H1 (cell line): ENCODE results near the gene UBL4A. TPM values are rescaled to one million over a fixed set of nuclear protein-coding genes. Genes with fewer than 3 reads are reported as not detected.

Experiments
- CTCF ChIA-PET: fragments of 300-600 bp; sonication (Branson Sonifier 250); formaldehyde crosslinking; loops from one replicate; lab custom pipeline; 2021; ENCODE audit not compliant: partially characterized antibody; lab: Charles Lee
- POLR2A ChIA-PET: fragments of 300-600 bp; sonication (Branson Sonifier 250); formaldehyde crosslinking; loops from one replicate; lab custom pipeline; 2021; ENCODE audit warnings: inconsistent platforms; ENCODE audit not compliant: partially characterized antibody; lab: Charles Lee
- DNase-seq, 2 experiments: peaks; one replicate each; pipeline versions ENCODE4 v3.0.0 to v3.0.0-alpha.2; 2010 to 2022; ENCODE audit warnings: low spot score in 2 of 2, low read depth in 1 of 2, mixed read lengths in 1 of 2
- FAIRE-seq: peaks from 2 replicates; lab custom pipeline; 2011; peaks lifted over from hg19 to GRCh38; lab: Jason Lieb, UNC
- H2AFZ ChIP-seq: 2 replicates; pipeline ENCODE4 v1.8.1; 2012; ENCODE audit warnings: low read length, inconsistent platforms
- H2AK5ac ChIP-seq: 2 replicates; pipeline ENCODE4 v1.6.1; 2013; ENCODE audit warnings: low read depth, low read length
- H2BK120ac ChIP-seq: replicated peaks from 2 replicates; pipeline ENCODE3; 2013; ENCODE audit warnings: low read depth, low read length, inconsistent platforms
- H2BK12ac ChIP-seq: 2 replicates; pipeline ENCODE4 v1.6.1; 2013; ENCODE audit warnings: low read depth, low read length
- H2BK15ac ChIP-seq: 2 replicates; pipeline ENCODE4 v1.6.1; 2013; ENCODE audit warnings: low read length
- H2BK20ac ChIP-seq: 2 replicates; pipeline ENCODE4 v1.6.1; 2013; ENCODE audit warnings: low read length
- H2BK5ac ChIP-seq: 2 replicates; pipeline ENCODE4 v1.6.1; 2013; ENCODE audit warnings: low read depth, low read length
- H3K14ac ChIP-seq: 2 replicates; pipeline ENCODE4 v1.6.1; 2013; ENCODE audit warnings: inconsistent platforms; ENCODE audit not compliant: insufficient read length
- H3K18ac ChIP-seq: 2 replicates; pipeline ENCODE4 v1.6.1; 2013; ENCODE audit warnings: low read length; ENCODE audit errors: extremely low read depth
- H3K23ac ChIP-seq: 2 replicates; pipeline ENCODE4 v1.6.1; 2013; ENCODE audit warnings: inconsistent platforms; ENCODE audit not compliant: insufficient read length
- H3K23me2 ChIP-seq: 2 replicates; pipeline ENCODE4 v1.6.1; 2013; ENCODE audit warnings: low read depth, low read length
- H3K27ac ChIP-seq: 2 replicates; pipeline ENCODE4 v1.6.1; 2011; ENCODE audit warnings: low read depth, low read length, inconsistent platforms
- H3K27me3 ChIP-seq, 4 experiments: replicated peaks in 1 of 4; 1 replicate in 1 of 4; 2 replicates in 3 of 4; pipeline versions ENCODE4 v1.6.1 to v1.8.1; 2011 to 2013; ENCODE audit warnings: low read length in 3 of 4, mild to moderate bottlenecking in 3 of 4, inconsistent platforms in 2 of 4, mixed read lengths in 2 of 4, moderate library complexity in 1 of 4; ENCODE audit not compliant: control insufficient read depth in 3 of 4, insufficient read depth in 3 of 4; ENCODE audit errors: extremely low read depth in 1 of 4
- H3K36me3 ChIP-seq, 4 experiments: 2 replicates each; pipeline versions ENCODE4 v1.6.1 to v1.8.1; 2011 to 2013; ENCODE audit warnings: mild to moderate bottlenecking in 4 of 4, low read length in 3 of 4, moderate library complexity in 2 of 4, control low read depth in 1 of 4, inconsistent platforms in 1 of 4; ENCODE audit not compliant: insufficient read depth in 4 of 4, control insufficient read depth in 2 of 4
- H3K4ac ChIP-seq: replicated peaks from 2 replicates; pipeline ENCODE3; 2013; ENCODE audit warnings: low read length, low read depth, mixed read lengths, inconsistent platforms; ENCODE audit not compliant: insufficient read length
- H3K4me1 ChIP-seq, 4 experiments: replicated peaks in 1 of 4; 1 replicate in 1 of 4; 2 replicates in 3 of 4; pipeline versions ENCODE4 v1.6.1 to v1.8.1; 2011 to 2013; ENCODE audit warnings: low read length in 3 of 4, inconsistent platforms in 2 of 4, mixed read lengths in 1 of 4; ENCODE audit not compliant: insufficient read depth in 4 of 4, control insufficient read depth in 3 of 4
- H3K4me2 ChIP-seq, 2 experiments: 2 replicates each; pipeline versions ENCODE4 v1.6.1 to v1.8.1; 2011 to 2013; ENCODE audit warnings: low read depth in 2 of 2, low read length in 2 of 2, control low read depth in 1 of 2, inconsistent platforms in 1 of 2, mild to moderate bottlenecking in 1 of 2; ENCODE audit not compliant: insufficient read depth in 1 of 2
- H3K4me3 ChIP-seq, 4 experiments: fragments of 200-600, 300-600 bp in 1 of 4; sonication (generic), shearing (Covaris generic), sonication (Bioruptor Twin) in 1 of 4; 2 replicates each; pipeline versions ENCODE4 v1.5.1 to v1.8.1; 2011 to 2016; ENCODE audit warnings: low read length in 4 of 4, low read depth in 3 of 4, control low read depth in 2 of 4, inconsistent platforms in 2 of 4, mild to moderate bottlenecking in 2 of 4, mixed read lengths in 1 of 4, moderate library complexity in 1 of 4; ENCODE audit not compliant: insufficient read depth in 2 of 4; ENCODE audit errors: extremely low read depth in 1 of 4
- H3K56ac ChIP-seq: replicated peaks from 2 replicates; pipeline ENCODE3; 2013; ENCODE audit warnings: low read depth, mild to moderate bottlenecking, mixed read lengths, low read length, inconsistent platforms; ENCODE audit not compliant: insufficient read length
- H3K79me1 ChIP-seq: 2 replicates; pipeline ENCODE4 v1.6.1; 2013; ENCODE audit warnings: low read depth, low read length, control low read depth
- H3K79me2 ChIP-seq, 2 experiments: 2 replicates each; pipeline versions ENCODE4 v1.6.1 to v1.8.1; 2012 to 2013; ENCODE audit warnings: low read length in 2 of 2, mild to moderate bottlenecking in 2 of 2, inconsistent platforms in 1 of 2; ENCODE audit not compliant: insufficient read depth in 2 of 2, control insufficient read depth in 1 of 2
- H3K9ac ChIP-seq, 4 experiments: replicated peaks in 1 of 4; 1 replicate in 1 of 4; 2 replicates in 3 of 4; pipeline versions ENCODE4 v1.6.1 to v1.8.1; 2011 to 2013; ENCODE audit warnings: low read depth in 3 of 4, low read length in 3 of 4, control low read depth in 2 of 4, mild to moderate bottlenecking in 2 of 4, moderate library complexity in 2 of 4, inconsistent platforms in 1 of 4; ENCODE audit errors: extremely low read depth in 1 of 4
- H3K9me3 ChIP-seq, 2 experiments: 2 replicates each; pipeline versions ENCODE4 v1.6.1 to v1.8.1; 2012 to 2013; ENCODE audit warnings: mild to moderate bottlenecking in 2 of 2, moderate library complexity in 2 of 2, control low read depth in 1 of 2, inconsistent platforms in 1 of 2, low read depth in 1 of 2, low read length in 1 of 2, mixed read lengths in 1 of 2; ENCODE audit not compliant: insufficient read depth in 2 of 2
- H4K20me1 ChIP-seq, 2 experiments: replicated peaks in 1 of 2; 2 replicates each; pipeline versions ENCODE3 to v1.8.1; 2011 to 2013; ENCODE audit warnings: inconsistent platforms in 2 of 2, low read length in 2 of 2, mild to moderate bottlenecking in 1 of 2; ENCODE audit not compliant: insufficient read depth in 2 of 2, control insufficient read depth in 1 of 2
- H4K5ac ChIP-seq: 2 replicates; pipeline ENCODE4 v1.6.1; 2013; ENCODE audit warnings: low read length, low read depth, mixed read lengths, inconsistent platforms; ENCODE audit not compliant: insufficient read length
- H4K8ac ChIP-seq: 2 replicates; pipeline ENCODE4 v1.8.0; 2013; ENCODE audit warnings: mild to moderate bottlenecking, moderate library complexity, low read length, inconsistent platforms; ENCODE audit not compliant: insufficient read depth; ENCODE audit errors: extremely low read depth
- H4K91ac ChIP-seq: replicated peaks from 2 replicates; pipeline ENCODE3; 2013; ENCODE audit warnings: low read length, mixed read lengths, inconsistent platforms; ENCODE audit not compliant: insufficient read length
- TAF1 ChIP-seq: IDR thresholded peaks from 2 replicates; pipeline ENCODE4 v1.6.1; 2011; ENCODE audit warnings: mild to moderate bottlenecking, low read depth, low read length
- WGBS, 2 experiments: shearing (Covaris generic) in 1 of 2; methylation state at CpG; one replicate each; pipeline versions ENCODE4 v1.1.6 to v1.1.7; 2013 to 2015; ENCODE audit warnings: low lambda C conversion rate in 2 of 2, mixed read lengths in 2 of 2, inconsistent platforms in 1 of 2, low coverage in 1 of 2, missing lambda C conversion rate in 1 of 2; ENCODE audit not compliant: insufficient replicate concordance in 2 of 2, insufficient coverage in 1 of 2, insufficient read length in 1 of 2; ENCODE audit errors: extremely low coverage in 1 of 2, missing lambda C conversion rate in 1 of 2; 5-methylcytosine and 5-hydroxymethylcytosine counted together
- polyA plus RNA-seq, 7 experiments: library from polyadenylated mRNA; depleted of rRNA in 3 of 7; stranded (reverse) in 5 of 7; unstranded in 2 of 7; fragments of >200 nt in 5 of 7; fragments of 200-250 nt in 2 of 7; gene quantifications; 1 replicate in 5 of 7; 2 replicates in 1 of 7; 4 replicates in 1 of 7; pipeline versions ENCODE4 v1.2.1 to v1.2.3, GENCODE V29; 2011 to 2013; ENCODE audit warnings: missing spikeins in 2 of 7, mixed read lengths in 2 of 7
- total RNA-seq: library from RNA; stranded (reverse); fragmentation: NEBNext Ultra II Directional; extraction: Animal tissue kit (Norgen Biotek cat#: 25700); gene quantifications from 2 replicates; pipeline ENCODE4 v1.2.1, GENCODE V29; 2021

The UBL4A gene
- total and polyA plus RNA-seq, 2 of the 8 experiments (the other 6 are each of a cell fraction or from before 2014, with no cell fraction given): 23.1 to 31.7 TPM

DNA sequence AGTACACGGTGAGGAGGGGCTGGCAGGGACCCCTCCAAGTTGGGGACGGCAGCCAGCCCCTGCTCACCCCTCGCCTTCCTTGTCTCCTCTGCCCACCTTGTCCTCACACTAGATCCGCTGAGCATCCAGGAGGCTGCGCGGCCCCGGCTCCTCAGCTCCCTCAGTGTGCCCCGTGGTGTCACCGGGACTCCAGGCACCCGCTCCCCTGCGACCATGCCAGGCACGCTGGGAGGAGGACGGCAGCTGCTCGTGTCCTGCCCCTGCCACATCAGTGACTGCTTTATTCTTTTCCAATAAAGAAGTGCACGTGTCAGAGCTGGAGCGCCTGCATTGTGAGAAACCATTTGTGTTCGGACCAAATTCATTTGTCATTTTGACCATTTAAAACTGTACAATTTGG lies 36.1 kb downstream of the UBL4A start:
- H2BK20ac ChIP-seq: no peak overlapping the region
- H2BK120ac ChIP-seq: no peak overlapping the region
- no peak overlapping the region for H3K56ac ChIP-seq
- H2BK15ac ChIP-seq: no peak overlapping the region
- H3K79me1 ChIP-seq: no peaks in the 10 kb centered on the region; the same call in 1 of the 2 replicates
- no peak overlapping the region for H3K4me3 ChIP-seq
- H2BK12ac ChIP-seq: no peak overlapping the region
- no peak overlapping the region for H2AK5ac ChIP-seq
- WGBS, 2 experiments: 96% methylated on average over 11 of the region's 17 CpGs; no CpG with 5 or more reads in 1 of the 2 experiments
- no peak overlapping the region for H2BK5ac ChIP-seq
- H3K23me2 ChIP-seq: no peaks in the 10 kb centered on the region
- H4K91ac ChIP-seq: no peak overlapping the region
- no peaks in the 10 kb centered on the region for H3K27me3 ChIP-seq
- FAIRE-seq: no peak
- ChIA-PET POLR2A (no interaction called here), CTCF (interaction anchor here (1.0 kb wide), 1 partner anchor 32 kb away, joined by 3 read pairs; no protein-coding TSS in a partner anchor)
- no peaks in the 10 kb centered on the region; a peak in 1 of 4 replicates for H3K79me2 ChIP-seq
- no peak overlapping the region for H3K27ac ChIP-seq
- H4K8ac ChIP-seq: no peak overlapping the region
- H3K9me3 ChIP-seq: no peaks in the 10 kb centered on the region
- no peak overlapping the region for H3K23ac ChIP-seq
- TF ChIP-seq TAF1: no peak
- H2AFZ ChIP-seq: no peak overlapping the region
- peaks cover 0 to 17% (median 5%) of the 10 kb centered on the region in 4 experiments; a peak in 5 of 8 replicates for H3K36me3 ChIP-seq
- no peak overlapping the region for H3K4ac ChIP-seq
- no peak overlapping the region for H3K14ac ChIP-seq
- H3K4me2 ChIP-seq: no peak overlapping the region
- H4K20me1 ChIP-seq: no peaks in the 10 kb centered on the region
- H4K5ac ChIP-seq: no peak overlapping the region
- no peak for DNase-seq
- no peaks in the 10 kb centered on the region for H3K4me1 ChIP-seq
- no peak overlapping the region for H3K9ac ChIP-seq
- no peak overlapping the region for H3K18ac ChIP-seq
